Measurements from ENCODE around the gene CFAP73. TPM values are rescaled to one million over a fixed set of nuclear protein-coding genes. Genes with fewer than 3 reads are reported as not detected.

The CFAP73 gene
- total and polyA plus RNA-seq, 2 of the 8 experiments (the other 6 are each of a cell fraction or from before 2014, with no cell fraction given), result 0.45 to 0.56 TPM

DNA sequence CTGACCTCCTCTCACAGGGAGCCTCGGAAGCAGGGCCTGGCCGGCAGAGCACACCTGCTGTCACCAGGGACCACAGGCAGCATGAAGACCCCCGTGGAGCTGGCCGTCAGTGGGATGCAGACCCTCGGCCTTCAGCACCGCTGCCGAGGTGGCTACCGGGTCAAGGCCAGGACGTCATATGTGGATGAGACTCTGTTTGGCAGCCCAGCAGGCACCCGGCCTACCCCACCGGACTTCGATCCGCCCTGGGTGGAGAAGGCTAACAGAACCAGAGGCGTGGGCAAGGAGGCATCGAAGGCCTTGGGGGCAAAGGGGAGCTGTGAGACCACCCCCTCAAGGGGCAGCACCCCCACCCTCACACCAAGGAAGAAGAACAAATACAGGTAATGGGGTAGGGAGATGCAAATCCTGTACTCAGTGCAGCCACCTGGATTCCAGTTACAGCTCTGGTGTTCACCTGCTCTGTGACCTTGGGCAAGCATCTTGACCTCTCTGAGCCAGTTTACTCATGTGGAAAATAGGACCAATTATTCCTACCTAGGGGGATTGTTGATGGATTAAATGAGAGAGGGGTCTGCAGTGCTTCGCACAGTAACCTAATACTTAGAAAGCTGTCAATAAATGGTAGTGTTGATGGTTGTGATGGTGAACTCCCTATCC, 37.3 kb downstream of the CFAP73 start:
- Histone ChIP-seq H4K91ac (replicated peaks; ENCODE audit: insufficient read length, low read length) (no peak overlapping the region), H3K4me3 (ENCODE audit: extremely low read depth in 1 of 4, insufficient read depth in 2 of 4, low read depth in 3 of 4, low read length in 4 of 4) (peak overlapping the region in 2 of 4 experiments; percentile 80 to 90; a peak in 4 of 8 replicates), H2BK20ac (ENCODE audit: low read length) (no peak overlapping the region), H3K23ac (ENCODE audit: insufficient read length) (no peak overlapping the region), H3K9ac (replicated peaks in 1 of 4; ENCODE audit: extremely low read depth in 1 of 4, low read depth in 3 of 4, low read length in 3 of 4) (no peak overlapping the region; a peak in 1 of 7 replicates), H3K18ac (ENCODE audit: extremely low read depth, low read length) (no peak overlapping the region), H3K23me2 (ENCODE audit: low read depth, low read length) (peaks cover 7% of the 10 kb centered on the region; the same call in 1 of the 2 replicates), H3K9me3 (ENCODE audit: insufficient read depth in 2 of 2, low read depth in 1 of 2, low read length in 1 of 2) (no peaks in the 10 kb centered on the region), H2BK5ac (ENCODE audit: low read depth, low read length) (no peak overlapping the region), H3K79me1 (ENCODE audit: low read depth, low read length) (peaks cover 13% of the 10 kb centered on the region), H3K79me2 (ENCODE audit: control insufficient read depth in 1 of 2, insufficient read depth in 2 of 2, low read length in 2 of 2) (peaks cover 9 to 44% of the 10 kb centered on the region in 2 experiments; a peak in 3 of 4 replicates), H3K4me1 (replicated peaks in 1 of 4; ENCODE audit: control insufficient read depth in 3 of 4, insufficient read depth in 4 of 4, low read length in 3 of 4) (peaks cover 0 to 6% (median 3%) of the 10 kb centered on the region in 4 experiments; a peak in 4 of 7 replicates), H2AK5ac (ENCODE audit: low read depth, low read length) (no peak overlapping the region), H3K36me3 (ENCODE audit: control insufficient read depth in 2 of 4, insufficient read depth in 4 of 4, low read length in 3 of 4) (peaks cover 0 to 13% (median 6%) of the 10 kb centered on the region in 4 experiments; a peak in 6 of 8 replicates), H2AFZ (ENCODE audit: low read length) (no peak overlapping the region), H3K4ac (replicated peaks; ENCODE audit: insufficient read length, low read depth, low read length) (no peak overlapping the region), H3K4me2 (ENCODE audit: insufficient read depth in 1 of 2, low read depth in 2 of 2, low read length in 2 of 2) (peak overlapping the region; percentile 63 to 72; a peak in 3 of 4 replicates), H2BK120ac (replicated peaks; ENCODE audit: low read depth, low read length) (no peak overlapping the region), H4K8ac (ENCODE audit: extremely low read depth, insufficient read depth, low read length) (no peak overlapping the region; the same call in 1 of the 2 replicates), H3K27ac (ENCODE audit: low read depth, low read length) (no peak overlapping the region), H4K20me1 (replicated peaks in 1 of 2; ENCODE audit: control insufficient read depth in 1 of 2, insufficient read depth in 2 of 2, low read length in 2 of 2) (peaks cover 2 to 12% of the 10 kb centered on the region in 2 experiments), H3K14ac (ENCODE audit: insufficient read length) (no peak overlapping the region), H2BK15ac (ENCODE audit: low read length) (no peak overlapping the region), H2BK12ac (ENCODE audit: low read depth, low read length) (no peak overlapping the region), H3K56ac (replicated peaks; ENCODE audit: insufficient read length, low read depth, low read length) (no peak overlapping the region), H4K5ac (ENCODE audit: insufficient read length, low read depth, low read length) (no peak overlapping the region), H3K27me3 (replicated peaks in 1 of 4; ENCODE audit: control insufficient read depth in 3 of 4, extremely low read depth in 1 of 4, insufficient read depth in 3 of 4, low read length in 3 of 4) (no peaks in the 10 kb centered on the region)
- FAIRE-seq, result no peak
- no peak for DNase-seq (ENCODE audit: low read depth in 1 of 2, low spot score in 2 of 2)
- 91% methylated on average over 16 of the region's 16 CpGs; no CpG with 5 or more reads in 1 of the 2 experiments for WGBS, 2 experiments (ENCODE audit: extremely low coverage in 1 of 2, insufficient coverage in 1 of 2, insufficient read length in 1 of 2, insufficient replicate concordance in 2 of 2, low coverage in 1 of 2, low lambda C conversion rate in 2 of 2, missing lambda C conversion rate in 1 of 2)
- TF ChIP-seq CTBP2 (IDR thresholded peaks at IDR 0.05; ENCODE audit: borderline replicate concordance, insufficient read depth, insufficient read length, low read length) (no peak), SRF (IDR thresholded peaks at IDR 0.05; ENCODE audit: low read depth, low read length) (no peak), BCL11A (IDR thresholded peaks at IDR 0.05; ENCODE audit: low read depth in 2 of 2, low read length in 2 of 2) (no peak), ZNF274 (IDR thresholded peaks at IDR 0.05; ENCODE audit: borderline replicate concordance, extremely low read depth, low read length) (no peak), SIX5 (IDR thresholded peaks at IDR 0.05; ENCODE audit: low read depth, low read length) (no peak), POLR2AphosphoS5 (IDR thresholded peaks at IDR 0.05; ENCODE audit: low read depth, low read length) (no peak), POU5F1 (IDR thresholded peaks at IDR 0.05; ENCODE audit: low read depth, low read length) (no peak), YY1 (IDR thresholded peaks at IDR 0.05; ENCODE audit: low read depth, low read length) (no peak)
- TF ChIP-seq, protein P1, sequence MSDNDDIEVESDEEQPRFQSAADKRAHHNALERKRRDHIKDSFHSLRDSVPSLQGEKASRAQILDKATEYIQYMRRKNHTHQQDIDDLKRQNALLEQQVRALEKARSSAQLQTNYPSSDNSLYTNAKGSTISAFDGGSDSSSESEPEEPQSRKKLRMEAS (IDR thresholded peaks at IDR 0.05), result no peak
- POLR2A ChIA-PET (ENCODE audit: partially characterized antibody), result interaction anchor here (0.6 to 5.1 kb wide), 11 partner anchors 10 to 235 kb away, joined by 3 to 30 read pairs (median 4); partner anchors contain the start of genes SDSL and TPCN1
- CTCF ChIA-PET (ENCODE audit: partially characterized antibody), result interaction anchor here (1.0 to 1.9 kb wide), 5 partner anchors 8 to 137 kb away, joined by 3 to 8 read pairs (median 4); no protein-coding TSS in a partner anchor

Measured in H1 (cell line).